Brain microvascular endothelial cell (primary cell): ENCODE data around the gene ARHGAP36.

Experiments used
- DNase-seq: peaks from one replicate; pipeline ENCODE4 v3.0.0-alpha.2; 2020
- H3K27ac ChIP-seq: fragments of 250-450 bp; sonication (Bioruptor Pico); 2 replicates; pipeline ENCODE4 v1.5.1; 2020; ENCODE audit warnings: mild to moderate bottlenecking, moderate library complexity
- H3K27me3 ChIP-seq: fragments of 250-450 bp; sonication (Bioruptor Pico); replicated peaks from 2 replicates; pipeline ENCODE4 v1.5.1; 2020; ENCODE audit warnings: mild to moderate bottlenecking
- H3K36me3 ChIP-seq: fragments of 250-450 bp; sonication (Bioruptor Pico); replicated peaks from 2 replicates; pipeline ENCODE4 v1.5.1; 2020; ENCODE audit warnings: mild to moderate bottlenecking
- H3K4me3 ChIP-seq: 2 replicates; pipeline ENCODE4 v1.5.1; 2011; ENCODE audit warnings: low read depth, mild to moderate bottlenecking, control low read depth, low read length, moderate library complexity
- in situ Hi-C: cut with HindIII; loops from 2 replicates; pipeline ENCODE4 v1.10.0; 2017; ENCODE audit warnings: low sequenced_read_pairs, low pct_ligation_motif_present
- TF ChIP-seq, protein P1 (sequence below): IDR thresholded peaks from 2 replicates; pipeline ENCODE4 v1.5.1; 2011; ENCODE audit warnings: low read depth, mild to moderate bottlenecking, moderate library complexity, low read length, control low read depth, inconsistent platforms; ENCODE audit errors: missing control alignments

ARHGAP36 gene, protein sequence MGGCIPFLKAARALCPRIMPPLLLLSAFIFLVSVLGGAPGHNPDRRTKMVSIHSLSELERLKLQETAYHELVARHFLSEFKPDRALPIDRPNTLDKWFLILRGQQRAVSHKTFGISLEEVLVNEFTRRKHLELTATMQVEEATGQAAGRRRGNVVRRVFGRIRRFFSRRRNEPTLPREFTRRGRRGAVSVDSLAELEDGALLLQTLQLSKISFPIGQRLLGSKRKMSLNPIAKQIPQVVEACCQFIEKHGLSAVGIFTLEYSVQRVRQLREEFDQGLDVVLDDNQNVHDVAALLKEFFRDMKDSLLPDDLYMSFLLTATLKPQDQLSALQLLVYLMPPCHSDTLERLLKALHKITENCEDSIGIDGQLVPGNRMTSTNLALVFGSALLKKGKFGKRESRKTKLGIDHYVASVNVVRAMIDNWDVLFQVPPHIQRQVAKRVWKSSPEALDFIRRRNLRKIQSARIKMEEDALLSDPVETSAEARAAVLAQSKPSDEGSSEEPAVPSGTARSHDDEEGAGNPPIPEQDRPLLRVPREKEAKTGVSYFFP

DNA sequence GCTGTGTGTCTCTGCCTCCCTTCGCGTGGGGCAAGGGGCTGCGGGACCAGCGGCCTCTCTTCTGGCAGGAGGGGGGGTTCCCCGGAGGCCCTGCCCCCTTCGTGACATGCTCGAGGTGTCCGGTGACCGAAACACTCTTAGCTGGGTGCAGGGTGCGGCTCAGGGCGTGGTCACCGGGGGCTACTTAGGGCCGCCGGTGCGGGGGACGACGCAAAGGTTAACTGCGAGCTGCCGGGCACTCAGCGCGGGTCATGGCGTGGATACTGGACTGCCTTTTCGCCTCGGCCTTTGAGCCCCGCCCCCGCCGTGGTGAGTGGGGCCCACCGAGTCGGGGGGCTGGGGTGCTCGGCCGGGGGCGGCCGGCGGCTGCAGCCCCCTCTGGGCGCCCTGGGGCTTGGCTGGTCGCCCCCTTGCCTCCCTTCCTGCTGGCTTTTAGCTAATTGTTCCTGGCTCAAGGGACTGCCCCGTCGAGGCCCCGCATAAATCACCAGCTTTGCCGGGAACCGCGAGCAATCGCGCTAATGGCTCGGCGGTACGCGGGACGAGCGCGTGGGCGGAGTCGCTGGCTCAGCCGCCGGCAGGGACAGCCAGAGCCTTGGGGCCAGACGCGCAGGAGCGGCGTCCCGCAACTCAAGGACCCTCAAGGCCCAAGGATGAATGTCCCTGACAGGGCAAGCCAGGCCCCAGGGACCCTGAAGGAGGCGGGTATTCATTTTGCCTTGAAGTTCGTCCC is at the start of gene ARHGAP36:
Gene ARHGAP36 (plus strand): TSS at position 211 of the 733 bp plus-strand sequence. CDS start 23,320 bp downstream, outside the sequence.
- TF ChIP-seq, protein P1, sequence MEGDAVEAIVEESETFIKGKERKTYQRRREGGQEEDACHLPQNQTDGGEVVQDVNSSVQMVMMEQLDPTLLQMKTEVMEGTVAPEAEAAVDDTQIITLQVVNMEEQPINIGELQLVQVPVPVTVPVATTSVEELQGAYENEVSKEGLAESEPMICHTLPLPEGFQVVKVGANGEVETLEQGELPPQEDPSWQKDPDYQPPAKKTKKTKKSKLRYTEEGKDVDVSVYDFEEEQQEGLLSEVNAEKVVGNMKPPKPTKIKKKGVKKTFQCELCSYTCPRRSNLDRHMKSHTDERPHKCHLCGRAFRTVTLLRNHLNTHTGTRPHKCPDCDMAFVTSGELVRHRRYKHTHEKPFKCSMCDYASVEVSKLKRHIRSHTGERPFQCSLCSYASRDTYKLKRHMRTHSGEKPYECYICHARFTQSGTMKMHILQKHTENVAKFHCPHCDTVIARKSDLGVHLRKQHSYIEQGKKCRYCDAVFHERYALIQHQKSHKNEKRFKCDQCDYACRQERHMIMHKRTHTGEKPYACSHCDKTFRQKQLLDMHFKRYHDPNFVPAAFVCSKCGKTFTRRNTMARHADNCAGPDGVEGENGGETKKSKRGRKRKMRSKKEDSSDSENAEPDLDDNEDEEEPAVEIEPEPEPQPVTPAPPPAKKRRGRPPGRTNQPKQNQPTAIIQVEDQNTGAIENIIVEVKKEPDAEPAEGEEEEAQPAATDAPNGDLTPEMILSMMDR = no peak
- H3K27ac ChIP-seq = no peak within 1 kb of the TSS
- no peak within 1 kb of the TSS for H3K4me3 ChIP-seq
- H3K36me3 ChIP-seq = no peaks in the 10 kb centered on the region
- in situ Hi-C loops = no loop called here
- DNase-seq = no peak
- H3K27me3 ChIP-seq = no peaks in the 10 kb centered on the region

DNA sequence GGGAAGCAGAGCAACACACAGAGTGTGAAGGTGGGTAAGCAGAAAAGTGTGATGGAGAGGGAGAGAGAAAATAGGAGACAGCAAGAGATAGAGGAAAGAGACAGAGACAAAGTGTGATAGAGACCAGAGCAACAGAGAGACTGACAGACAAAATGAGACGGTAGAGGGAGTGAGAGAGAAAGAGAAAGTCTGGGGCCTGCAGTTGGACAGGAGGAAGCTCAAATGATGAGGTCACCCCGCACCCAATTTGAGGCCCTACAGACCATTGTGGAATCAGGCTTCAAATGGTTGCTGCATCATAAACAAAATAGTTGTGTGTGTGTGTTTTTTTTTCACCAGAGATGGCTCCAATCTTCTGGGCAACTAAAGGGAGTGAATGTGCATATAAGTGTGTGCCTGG is 48.0 kb upstream of the ARHGAP36 start:
- no peaks in the 10 kb centered on the region for H3K36me3 ChIP-seq

DNA sequence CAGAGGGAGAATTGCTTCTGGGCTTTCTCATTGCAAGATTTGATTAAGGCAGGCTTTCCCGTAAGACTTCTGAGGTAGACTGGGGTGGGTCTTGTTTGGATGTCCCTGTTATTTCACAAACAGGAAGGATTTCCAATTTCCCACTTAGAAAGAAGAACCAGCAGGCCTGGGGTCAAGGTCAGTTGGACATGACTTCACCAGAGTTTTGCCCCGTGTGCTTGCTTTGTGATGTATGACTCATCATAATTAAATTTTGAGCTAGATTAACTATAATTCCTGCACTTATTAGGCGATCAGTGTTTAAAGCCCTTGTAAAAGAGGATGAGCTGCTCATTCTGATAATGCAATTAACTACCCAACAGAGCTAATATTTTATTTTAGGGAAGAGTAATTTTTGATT is 32.8 kb upstream of the ARHGAP36 start:
- TF ChIP-seq, protein P1 = no peak
- no peak overlapping the region for H3K27ac ChIP-seq
- H3K36me3 ChIP-seq = no peaks in the 10 kb centered on the region
- no peak for DNase-seq
- H3K27me3 ChIP-seq = no peaks in the 10 kb centered on the region
- no peak overlapping the region for H3K4me3 ChIP-seq
- in situ Hi-C loops = no loop called here

More for the DNA sequence above, 48.0 kb upstream of the ARHGAP36 start:
- Histone ChIP-seq H3K4me3 (no peak overlapping the region), H3K27ac (no peak overlapping the region), H3K27me3 (no peaks in the 10 kb centered on the region)
- in situ Hi-C loops = no loop called here
- DNase-seq = no peak
- TF ChIP-seq, protein P1 = no peak

DNA sequence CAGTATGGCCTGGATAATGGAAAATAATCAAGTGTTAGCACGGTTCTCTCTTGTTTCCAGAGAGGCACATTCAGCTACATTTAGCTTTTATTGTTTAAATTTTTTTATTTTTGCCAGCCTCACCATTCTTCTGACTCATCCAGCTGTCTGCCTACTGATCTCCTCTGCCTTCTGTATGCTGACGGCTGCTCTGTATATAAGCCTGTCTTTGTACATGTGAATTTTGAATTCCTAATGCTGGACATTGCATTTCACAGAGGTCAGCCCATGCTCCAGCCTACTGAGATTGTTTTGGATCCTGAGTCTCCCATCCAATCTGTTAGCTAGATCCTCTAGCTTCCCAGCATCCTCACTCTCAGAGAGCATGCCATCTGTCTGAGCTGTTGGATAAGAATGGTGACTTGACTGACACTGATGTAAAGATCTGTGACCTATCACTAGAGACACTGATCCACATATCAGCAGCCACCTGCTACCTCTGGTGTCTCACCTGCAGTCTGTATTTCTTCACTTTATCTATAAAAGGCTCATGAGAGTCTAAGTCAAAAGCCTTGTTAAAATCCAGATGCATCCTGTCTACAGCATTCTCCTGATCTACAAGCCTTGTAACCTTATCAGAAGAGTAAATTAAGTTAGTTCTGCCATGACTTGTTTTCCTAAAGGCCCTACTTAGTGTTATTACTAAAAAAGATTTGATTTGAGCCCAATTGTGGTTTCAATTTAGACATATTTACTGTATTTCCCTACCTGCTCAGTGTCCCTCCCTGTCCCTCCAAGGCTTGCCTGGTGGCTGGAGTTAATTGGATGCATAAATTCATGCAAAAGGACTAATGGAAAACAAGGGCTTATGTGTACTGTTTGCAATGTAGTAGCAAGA is 25.6 kb upstream of the ARHGAP36 start:
- no peak overlapping the region for H3K27ac ChIP-seq
- H3K4me3 ChIP-seq = no peak overlapping the region
- in situ Hi-C loops = no loop called here
- H3K36me3 ChIP-seq = no peaks in the 10 kb centered on the region
- TF ChIP-seq, protein P1 = no peak
- no peak for DNase-seq
- H3K27me3 ChIP-seq = no peaks in the 10 kb centered on the region

DNA sequence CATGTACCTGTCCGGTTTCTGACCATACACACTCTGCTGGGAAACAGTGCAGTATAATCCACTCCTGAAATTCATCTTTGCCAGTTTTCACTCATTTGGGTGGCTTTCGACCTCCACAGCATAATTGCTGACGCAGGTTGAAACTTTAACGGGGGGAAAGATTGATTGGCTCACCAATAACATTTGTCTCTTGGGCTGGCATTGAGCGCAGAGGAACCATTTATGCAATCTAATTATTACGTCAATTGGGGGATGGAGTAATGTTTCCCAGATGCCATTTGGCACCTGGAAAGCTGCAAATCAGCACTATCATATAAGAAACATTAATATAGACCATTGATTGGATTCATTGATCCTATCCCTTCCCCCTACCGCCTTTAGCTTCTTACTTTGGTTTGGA is 24.1 kb upstream of the ARHGAP36 start:
- in situ Hi-C loops = no loop called here
- no peak overlapping the region for H3K4me3 ChIP-seq
- TF ChIP-seq, protein P1 = no peak
- H3K36me3 ChIP-seq = no peaks in the 10 kb centered on the region
- no peaks in the 10 kb centered on the region for H3K27me3 ChIP-seq
- no peak for DNase-seq
- no peak overlapping the region for H3K27ac ChIP-seq
